Activated naive CD4-positive, alpha-beta T cell treated with anti-CD3 and anti-CD28 coated beads, Interleukin-2, amount 50 U/mL, for 16 hours (primary cell): ENCODE measurements around the gene ZCCHC24.

ENCODE experiments used
- DNase-seq: peaks from one replicate; pipeline ENCODE4 v3.0.0-alpha.2; 2020

ZCCHC24 gene

GRCh38 chr10:79445977-79446757 is 743 bp upstream of the ZCCHC24 start:
- peak; percentile 30 for DNase-seq

GRCh38 chr10:79444199-79445119 is 965 bp downstream of the ZCCHC24 start:
- peak; percentile 52 for DNase-seq

GRCh38 chr10:79443338-79444198 is 1.9 kb downstream of the ZCCHC24 start:
- no peak for DNase-seq

GRCh38 chr10:79442171-79443040 is 3.0 kb downstream of the ZCCHC24 start:
- DNase-seq, result no peak

- no peak for DNase-seq
Measured at GRCh38 chr10:79441433-79441832, 4.0 kb downstream of the ZCCHC24 start.

GRCh38 chr10:79440281-79440680 is 5.1 kb downstream of the ZCCHC24 start:
- no peak for DNase-seq

- no peak for DNase-seq
Measured at GRCh38 chr10:79438699-79439085, 6.7 kb downstream of the ZCCHC24 start.

- DNase-seq, result no peak
Measured at GRCh38 chr10:79438021-79438698, 7.3 kb downstream of the ZCCHC24 start.

GRCh38 chr10:79437111-79437814 is 8.2 kb downstream of the ZCCHC24 start:
- DNase-seq, result no peak

- DNase-seq, result no peak
Measured at GRCh38 chr10:79436850-79437103, 8.6 kb downstream of the ZCCHC24 start.

GRCh38 chr10:79436066-79436849 is 9.2 kb downstream of the ZCCHC24 start:
- DNase-seq, result no peak

- no peak for DNase-seq
Measured at GRCh38 chr10:79435271-79436065, 10.0 kb downstream of the ZCCHC24 start.

- no peak for DNase-seq
Measured at GRCh38 chr10:79434821-79435251, 10.6 kb downstream of the ZCCHC24 start.

GRCh38 chr10:79434223-79434687 is 11.2 kb downstream of the ZCCHC24 start:
- DNase-seq, result no peak

GRCh38 chr10:79433324-79434222 is 11.9 kb downstream of the ZCCHC24 start:
- DNase-seq, result no peak

GRCh38 chr10:79431891-79432831 is 13.3 kb downstream of the ZCCHC24 start:
- DNase-seq, result no peak

GRCh38 chr10:79431428-79431827 is 14.0 kb downstream of the ZCCHC24 start:
- DNase-seq, result no peak
